Measurements from ENCODE around the gene FOXJ1. TPM values are rescaled to one million over a fixed set of nuclear protein-coding genes. Genes with fewer than 3 reads are reported as not detected.

The FOXJ1 gene
- total RNA-seq, 4 donors from 2014 or later: 0.82 to 7.4 (median 1.9) TPM; not detected in 1

DNA sequence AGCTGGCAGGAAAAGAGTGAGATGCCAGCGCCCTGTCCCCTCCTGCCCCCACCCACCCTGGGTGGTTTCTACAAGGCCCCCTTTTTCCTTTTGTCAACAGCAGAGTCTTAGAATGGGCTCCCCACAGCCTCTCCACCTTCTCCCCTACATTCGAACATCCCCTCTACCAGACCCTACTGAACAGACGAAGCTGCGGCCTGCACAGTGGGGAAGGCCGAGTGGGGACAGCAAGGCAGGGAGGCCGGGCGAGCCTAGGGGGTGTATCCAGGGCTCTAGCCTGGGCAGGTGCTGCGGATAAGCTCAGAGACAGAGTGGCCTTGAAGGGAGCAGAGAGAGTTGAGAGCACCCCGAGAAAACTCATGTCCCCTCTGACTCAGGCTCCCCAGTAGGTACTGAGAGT is 54.7 kb downstream of the FOXJ1 start:
- 97% methylated on average over 9 of the region's 9 CpGs; no CpG with 5 or more reads in 1 of the 2 donors for WGBS, 2 donors (ENCODE audit: low coverage in 1 of 2)
- H3K4me1 ChIP-seq: no peaks in the 10 kb centered on the region
- TF ChIP-seq, protein P1, sequence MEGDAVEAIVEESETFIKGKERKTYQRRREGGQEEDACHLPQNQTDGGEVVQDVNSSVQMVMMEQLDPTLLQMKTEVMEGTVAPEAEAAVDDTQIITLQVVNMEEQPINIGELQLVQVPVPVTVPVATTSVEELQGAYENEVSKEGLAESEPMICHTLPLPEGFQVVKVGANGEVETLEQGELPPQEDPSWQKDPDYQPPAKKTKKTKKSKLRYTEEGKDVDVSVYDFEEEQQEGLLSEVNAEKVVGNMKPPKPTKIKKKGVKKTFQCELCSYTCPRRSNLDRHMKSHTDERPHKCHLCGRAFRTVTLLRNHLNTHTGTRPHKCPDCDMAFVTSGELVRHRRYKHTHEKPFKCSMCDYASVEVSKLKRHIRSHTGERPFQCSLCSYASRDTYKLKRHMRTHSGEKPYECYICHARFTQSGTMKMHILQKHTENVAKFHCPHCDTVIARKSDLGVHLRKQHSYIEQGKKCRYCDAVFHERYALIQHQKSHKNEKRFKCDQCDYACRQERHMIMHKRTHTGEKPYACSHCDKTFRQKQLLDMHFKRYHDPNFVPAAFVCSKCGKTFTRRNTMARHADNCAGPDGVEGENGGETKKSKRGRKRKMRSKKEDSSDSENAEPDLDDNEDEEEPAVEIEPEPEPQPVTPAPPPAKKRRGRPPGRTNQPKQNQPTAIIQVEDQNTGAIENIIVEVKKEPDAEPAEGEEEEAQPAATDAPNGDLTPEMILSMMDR (IDR thresholded peaks at IDR 0.05): no peak
- TF ChIP-seq EP300 (IDR thresholded peaks at IDR 0.05; ENCODE audit: low read depth) (no peak), POLR2A (IDR thresholded peaks at IDR 0.05) (no peak), POLR2AphosphoS5 (IDR thresholded peaks at IDR 0.05) (no peak)
- H3K27me3 ChIP-seq: no peaks in the 10 kb centered on the region
- intact Hi-C loops (cut with DNase I; ENCODE audit: low total_unique reads): no loop called here
- no peak for DNase-seq
- in situ Hi-C loops (cut with MboI; ENCODE audit: low pct_ligation_motif_present in 1 of 4, low pct_unique_long_range_greater_than_20kb in 1 of 4, low sequenced_read_pairs in 3 of 4): no loop called here
- H3K4me3 ChIP-seq: no peak overlapping the region
- no peak overlapping the region for H3K27ac ChIP-seq
- no peaks in the 10 kb centered on the region for H3K9me3 ChIP-seq
- H3K36me3 ChIP-seq: peaks cover 0 to 46% (median 22%) of the 10 kb centered on the region in 4 donors

Small RNAs within 50 kb of the gene (small RNA-seq; reads per million reads assigned to genes)
- gene MIR6868: 0 to 0.28 (median 0) reads per million in 4 donors

Other genes starting within 250 kb of the FOXJ1 start
- gene TRIM65, start 244.3 kb downstream of the FOXJ1 start, total RNA-seq: 10 to 100 TPM; 16.8 to 21.7 (median 20.5) TPM
- 100 to 1,000 TPM in 1 of 4 donors, 10 to 100 TPM in 3; 40.6 to 117 (median 48.5) TPM for gene MRPL38, start 236.4 kb downstream of the FOXJ1 start, total RNA-seq
- gene FBF1, start 200.2 kb downstream of the FOXJ1 start, total RNA-seq: 10 to 100 TPM in 2 of 4 donors, 1 to 10 TPM in 2; 2.9 to 29.9 (median 7.9) TPM
- gene ACOX1, start 162.1 kb downstream of the FOXJ1 start, total RNA-seq: 100 to 1,000 TPM in 3 of 4 donors, 10 to 100 TPM in 1; 37.0 to 254 (median 212) TPM
- 100 to 1,000 TPM in 1 of 4 donors, 10 to 100 TPM in 3; 18.7 to 137 (median 20.7) TPM for gene TEN1, start 162.0 kb downstream of the FOXJ1 start, total RNA-seq
- 10 to 100 TPM in 2 of 4 donors, 1 to 10 TPM in 1, not detected in 1; 5.4 to 24.6 (median 16.9) TPM for gene CDK3, start 140.4 kb downstream of the FOXJ1 start, total RNA-seq
- 10 to 100 TPM; 17.1 to 23.7 (median 20.6) TPM for gene EVPL, start 113.9 kb downstream of the FOXJ1 start, total RNA-seq
- gene SRP68, start 68.7 kb downstream of the FOXJ1 start, total RNA-seq: 10 to 100 TPM; 11.6 to 44.8 (median 30.4) TPM
- 1 to 10 TPM in 3 of 4 donors, not detected in 1; 1.9 to 10.0 (median 3.2) TPM for gene GALR2, start 66.5 kb downstream of the FOXJ1 start, total RNA-seq
- under 1 TPM in 1 of 4 donors, not detected in 3; 0.40 TPM for gene ZACN, start 62.1 kb downstream of the FOXJ1 start, total RNA-seq
- 100 to 1,000 TPM in 2 of 4 donors, 10 to 100 TPM in 2; 88.0 to 143 (median 105) TPM for gene EXOC7, start 37.5 kb downstream of the FOXJ1 start, total RNA-seq
- gene RNF157, start 99.2 kb upstream of the FOXJ1 start, total RNA-seq: 100 to 1,000 TPM in 1 of 4 donors, 10 to 100 TPM in 3; 32.5 to 164 (median 54.8) TPM
- gene UBALD2, start 124.1 kb upstream of the FOXJ1 start, total RNA-seq: 10 to 100 TPM; 25.5 to 51.2 (median 34.5) TPM
- 1 to 10 TPM; 1.6 to 2.6 (median 2.0) TPM for gene QRICH2, start 167.0 kb upstream of the FOXJ1 start, total RNA-seq
- 100 to 1,000 TPM in 2 of 4 donors, 10 to 100 TPM in 2; 50.1 to 147 (median 96.7) TPM for gene PRPSAP1, start 212.7 kb upstream of the FOXJ1 start, total RNA-seq
- gene SPHK1, start 243.4 kb upstream of the FOXJ1 start, total RNA-seq: 10 to 100 TPM in 1 of 4 donors, 1 to 10 TPM in 2, not detected in 1; 4.2 to 16.1 (median 6.8) TPM